Naive thymus-derived CD8-positive, alpha-beta T cell (primary cell): ENCODE results near the gene GGACT. TPM values are rescaled to one million over a fixed set of nuclear protein-coding genes. Genes with fewer than 3 reads are reported as not detected.

Experiments used
- ATAC-seq, 2 donors: fragments of 150-1000 bp; cut with Tn5 transposase in 1 of 2; sonication (Bioruptor Pico), chemical (Tn5 transposase) in 1 of 2; 1 replicate in 1 of 2; 2 replicates in 1 of 2; pipeline ENCODE4 v1.10.0; 2021; ENCODE audit warnings: mild to moderate bottlenecking in 2 of 2, moderate library complexity in 2 of 2
- POLR2A ChIA-PET: fragments of 350-600 bp; sonication (Branson Sonifier 250); formaldehyde crosslinking; loops from one replicate; lab custom pipeline; 2021; ENCODE audit warnings: antibody characterized with exemption; lab: Charles Lee
- DNase-seq, 10 donors: peaks; one replicate each; pipeline versions ENCODE4 v3.0.0 to v3.0.0-alpha.2; 2020 to 2022
- H3K27ac Mint-ChIP-seq, 10 donors: one replicate each; pipeline ENCODE4 v1.8.0; 2020 to 2022; ENCODE audit warnings: mild to moderate bottlenecking in 10 of 10, mixed read lengths in 10 of 10, moderate library complexity in 4 of 10, inconsistent platforms in 1 of 10
- H3K27me3 Mint-ChIP-seq, 5 donors: one replicate each; pipeline ENCODE4 v1.8.0; 2021 to 2022; ENCODE audit warnings: mixed read lengths in 5 of 5
- H3K36me3 Mint-ChIP-seq, 3 donors: one replicate each; pipeline ENCODE4 v1.8.0; 2020 to 2022; ENCODE audit warnings: mixed read lengths in 3 of 3, mild to moderate bottlenecking in 2 of 3, inconsistent platforms in 1 of 3
- H3K4me1 Mint-ChIP-seq, 4 donors: one replicate each; pipeline ENCODE4 v1.8.0; 2021 to 2022; ENCODE audit warnings: mixed read lengths in 4 of 4
- H3K4me3 Mint-ChIP-seq, 10 donors: one replicate each; pipeline ENCODE4 v1.8.0; 2020 to 2022; ENCODE audit warnings: mild to moderate bottlenecking in 10 of 10, mixed read lengths in 10 of 10, moderate library complexity in 6 of 10, inconsistent platforms in 1 of 10
- H3K9me3 Mint-ChIP-seq, 9 donors: one replicate each; pipeline ENCODE4 v1.8.0; 2020 to 2022; ENCODE audit warnings: mixed read lengths in 9 of 9, mild to moderate bottlenecking in 3 of 9, inconsistent platforms in 1 of 9, moderate library complexity in 1 of 9
- polyA plus RNA-seq, 3 donors: library from polyadenylated mRNA; unstranded; fragments of 300-500 nt; fragmentation: Illumina TruSeq; gene quantifications; one replicate each; pipeline ENCODE4 v1.2.3, GENCODE V29; 2021
- total RNA-seq, 8 experiments: library from RNA in 2 of 8; stranded (reverse) in 2 of 8; gene quantifications; one replicate each; pipeline ENCODE4 v1.2.3 and lab custom pipeline; 2021 to 2026

Gene GGACT
- total and polyA plus RNA-seq, 5 experiments from 2014 or later: 3.5 to 10.4 (median 5.3) TPM

DNA sequence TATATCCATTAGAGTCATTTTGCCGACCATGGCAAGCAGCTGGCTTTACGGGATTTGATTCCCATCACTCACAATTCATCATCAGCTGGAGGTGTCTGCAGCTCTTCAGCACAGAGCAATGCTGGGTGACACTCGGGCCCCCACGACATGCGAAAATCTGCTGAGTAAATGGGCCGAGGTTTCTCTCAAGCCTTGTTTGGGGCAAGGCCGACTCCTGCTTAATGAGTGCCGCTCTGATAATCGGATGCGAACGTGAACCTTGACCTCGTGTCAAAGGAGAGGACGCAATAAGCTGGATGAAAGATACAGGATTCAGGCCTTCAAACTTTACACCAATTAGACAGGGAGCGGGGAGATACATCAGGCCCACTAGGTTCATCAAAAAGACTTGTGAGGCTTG lies 65.2 kb downstream of the GGACT start:
- POLR2A ChIA-PET: no interaction called here
- H3K9me3 Mint-ChIP-seq: no peaks in the 10 kb centered on the region
- no peak overlapping the region for H3K4me3 Mint-ChIP-seq
- no peak overlapping the region for H3K27ac Mint-ChIP-seq
- DNase-seq (no peak), ATAC-seq (no peak)
- peaks cover 7 to 16% (median 11%) of the 10 kb centered on the region in 4 donors for H3K4me1 Mint-ChIP-seq
- peaks cover 0 to 7% (median 3%) of the 10 kb centered on the region in 3 donors for H3K36me3 Mint-ChIP-seq
- H3K27me3 Mint-ChIP-seq: no peaks in the 10 kb centered on the region

DNA sequence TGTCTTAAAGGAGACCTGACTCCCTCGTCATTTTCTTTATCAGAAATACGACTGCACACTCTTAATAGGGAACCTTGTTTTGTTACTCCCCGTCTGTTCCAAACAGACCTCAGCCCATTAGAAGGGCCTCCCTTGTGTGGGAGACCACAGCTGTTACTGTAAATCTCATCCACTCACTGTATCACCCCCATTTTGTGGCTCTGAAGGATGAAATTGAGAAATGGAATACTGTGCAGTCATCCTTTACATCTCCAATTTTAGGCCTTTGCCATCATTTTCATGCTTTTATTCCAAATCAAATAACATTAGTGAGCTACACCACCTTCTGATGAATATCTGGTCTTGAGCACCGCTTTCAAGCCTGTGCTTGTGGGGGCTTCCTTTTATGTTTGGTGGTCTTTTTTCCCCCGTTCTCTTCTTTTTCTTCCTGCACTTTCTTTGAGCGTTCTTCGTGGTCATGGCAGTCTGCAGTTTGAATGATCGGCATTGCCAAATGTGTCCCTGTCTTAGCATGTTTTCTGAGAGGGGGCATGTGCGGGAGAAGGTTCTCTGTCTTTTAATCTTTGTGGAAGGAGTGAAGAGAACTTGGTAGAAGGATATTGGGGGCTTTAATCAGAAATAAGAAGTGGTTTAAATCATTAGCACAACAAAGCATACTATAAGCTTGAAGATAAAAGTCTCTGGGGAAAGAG lies 65.8 kb downstream of the GGACT start:
- no peaks in the 10 kb centered on the region for H3K9me3 Mint-ChIP-seq
- H3K4me3 Mint-ChIP-seq: peak overlapping the region in 4 of 10 donors; percentile 28 to 75 (median 52)
- POLR2A ChIA-PET: interaction anchor here (1.0 kb wide), 1 partner anchor 864 kb away, joined by 3 read pairs; no protein-coding TSS in a partner anchor
- peaks cover 0 to 4% (median 3%) of the 10 kb centered on the region in 3 donors for H3K36me3 Mint-ChIP-seq
- ATAC-seq (no peak), DNase-seq (no peak)
- H3K4me1 Mint-ChIP-seq: peaks cover 7 to 20% (median 11%) of the 10 kb centered on the region in 4 donors
- no peak overlapping the region for H3K27ac Mint-ChIP-seq
- no peaks in the 10 kb centered on the region for H3K27me3 Mint-ChIP-seq

- POLR2A ChIA-PET: interaction anchor here (1.0 kb wide), 1 partner anchor 864 kb away, joined by 3 read pairs; no protein-coding TSS in a partner anchor
- peaks cover 0 to 3% (median 0%) of the 10 kb centered on the region in 3 donors for H3K36me3 Mint-ChIP-seq
- H3K27ac Mint-ChIP-seq: peak overlapping the region in 6 of 10 donors; percentile 3 to 73 (median 37)
- peak; percentile 66 to 68 for ATAC-seq
- peak in 2 of 10 donors; percentile 15 to 17 for DNase-seq
- H3K4me1 Mint-ChIP-seq: peaks cover 7 to 22% (median 11%) of the 10 kb centered on the region in 4 donors
- H3K27me3 Mint-ChIP-seq: no peaks in the 10 kb centered on the region
- no peaks in the 10 kb centered on the region for H3K9me3 Mint-ChIP-seq
- peak overlapping the region; percentile 64 to 81 (median 73) for H3K4me3 Mint-ChIP-seq
These were observed 66.6 kb downstream of the GGACT start for GRCh38 chr13:100521851-100522617.

- peak in 1 of 2 donors; percentile 18 for ATAC-seq
- peaks cover 0 to 3% (median 0%) of the 10 kb centered on the region in 3 donors for H3K36me3 Mint-ChIP-seq
- H3K4me3 Mint-ChIP-seq: peak overlapping the region; percentile 64 to 81 (median 73)
- H3K9me3 Mint-ChIP-seq: no peaks in the 10 kb centered on the region
- no peaks in the 10 kb centered on the region for H3K27me3 Mint-ChIP-seq
- DNase-seq: peak in 1 of 10 donors; percentile 6
- POLR2A ChIA-PET: no interaction called here
- H3K4me1 Mint-ChIP-seq: peaks cover 7 to 22% (median 11%) of the 10 kb centered on the region in 4 donors
- peak overlapping the region in 6 of 10 donors; percentile 3 to 73 (median 37) for H3K27ac Mint-ChIP-seq
These were observed 67.4 kb downstream of the GGACT start for GRCh38 chr13:100520936-100521850.

DNA sequence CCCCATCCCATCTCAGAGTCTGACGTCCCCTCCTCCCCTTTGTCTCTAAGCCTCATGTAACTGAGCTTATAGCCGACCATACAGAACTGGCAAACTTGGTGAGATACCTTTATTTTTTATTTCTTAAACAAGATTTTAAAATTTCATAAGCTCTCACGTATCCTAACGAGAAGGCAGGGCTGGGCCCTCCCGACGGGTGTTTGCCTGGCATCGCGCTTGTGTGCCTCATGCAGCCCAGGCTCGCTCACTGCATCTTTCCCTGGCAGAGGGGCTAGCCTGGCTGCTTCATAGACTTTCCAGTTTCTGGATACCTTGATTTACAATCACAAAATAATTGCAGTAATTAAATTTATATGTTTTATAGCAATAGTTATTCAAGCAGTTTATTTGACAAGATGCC lies 69.0 kb downstream of the GGACT start:
- no peak for DNase-seq
- POLR2A ChIA-PET: no interaction called here
- Mint-ChIP-seq H3K36me3 (no peaks in the 10 kb centered on the region), H3K4me1 (peaks cover 6 to 25% (median 14%) of the 10 kb centered on the region in 4 donors), H3K4me3 (no peak overlapping the region), H3K9me3 (no peaks in the 10 kb centered on the region), H3K27ac (no peak overlapping the region), H3K27me3 (no peaks in the 10 kb centered on the region)
- no peak for ATAC-seq

- Mint-ChIP-seq H3K36me3 (no peaks in the 10 kb centered on the region), H3K4me1 (peaks cover 8 to 30% (median 18%) of the 10 kb centered on the region in 4 donors), H3K27ac (no peak overlapping the region), H3K4me3 (no peak overlapping the region), H3K27me3 (no peaks in the 10 kb centered on the region), H3K9me3 (no peaks in the 10 kb centered on the region)
- DNase-seq: no peak
- no peak for ATAC-seq
- POLR2A ChIA-PET: no interaction called here
These were observed 70.1 kb downstream of the GGACT start for GRCh38 chr13:100518394-100519062.

GRCh38 chr13:100517728-100518127 lies 70.9 kb downstream of the GGACT start:
- H3K27me3 Mint-ChIP-seq: no peaks in the 10 kb centered on the region
- H3K4me1 Mint-ChIP-seq: peaks cover 7 to 30% (median 16%) of the 10 kb centered on the region in 4 donors
- H3K27ac Mint-ChIP-seq: no peak overlapping the region
- POLR2A ChIA-PET: no interaction called here
- no peak overlapping the region for H3K4me3 Mint-ChIP-seq
- H3K9me3 Mint-ChIP-seq: no peaks in the 10 kb centered on the region
- ATAC-seq: no peak
- no peak for DNase-seq
- H3K36me3 Mint-ChIP-seq: no peaks in the 10 kb centered on the region

DNA sequence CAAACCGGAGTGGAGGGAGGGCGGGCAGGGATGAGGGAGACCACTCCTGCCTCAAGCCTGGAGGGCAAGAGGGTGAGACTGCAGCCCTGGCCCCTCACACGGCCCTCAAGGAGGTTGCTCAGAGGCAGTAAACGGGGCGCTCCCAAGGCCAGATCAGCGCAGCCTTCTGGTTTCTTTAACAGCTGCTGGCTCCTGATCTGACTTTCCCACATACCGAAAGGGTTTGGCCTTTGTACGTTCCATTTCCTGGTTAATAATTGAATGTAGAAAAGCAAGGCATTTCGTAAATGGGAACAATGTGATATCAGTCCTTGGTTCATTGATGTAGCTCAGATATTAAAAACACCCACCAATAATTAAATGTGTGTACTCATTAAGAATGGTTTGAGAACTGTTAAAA lies 71.5 kb downstream of the GGACT start:
- no peak for ATAC-seq
- H3K27ac Mint-ChIP-seq: no peak overlapping the region
- H3K9me3 Mint-ChIP-seq: no peaks in the 10 kb centered on the region
- no peak for DNase-seq
- no peaks in the 10 kb centered on the region for H3K27me3 Mint-ChIP-seq
- H3K36me3 Mint-ChIP-seq: no peaks in the 10 kb centered on the region
- H3K4me3 Mint-ChIP-seq: no peak overlapping the region
- peaks cover 5 to 24% (median 11%) of the 10 kb centered on the region in 4 donors for H3K4me1 Mint-ChIP-seq
- POLR2A ChIA-PET: interaction anchor here (0.6 kb wide), 1 partner anchor 174 kb away, joined by 3 read pairs; no protein-coding TSS in a partner anchor

DNA sequence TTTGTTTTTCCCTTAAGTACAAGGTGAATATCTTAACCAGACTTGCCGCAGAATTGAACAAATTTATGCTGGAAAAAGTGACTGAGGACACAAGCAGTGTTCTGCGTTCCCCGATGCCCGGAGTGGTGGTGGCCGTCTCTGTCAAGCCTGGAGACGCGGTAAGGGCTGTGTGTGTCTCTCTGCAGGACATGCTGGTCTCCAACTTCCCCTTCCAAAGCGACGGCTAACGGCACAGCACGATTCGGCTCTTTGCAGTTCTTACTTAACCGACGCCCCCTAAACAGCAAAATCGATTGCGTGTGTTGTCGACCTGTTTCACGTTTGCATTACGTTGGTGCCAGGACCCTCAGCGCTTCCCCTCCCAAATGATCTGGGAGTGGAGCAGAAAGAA lies 73.2 kb downstream of the GGACT start:
- no peak for DNase-seq
- Mint-ChIP-seq H3K4me3 (no peak overlapping the region), H3K27ac (no peak overlapping the region), H3K4me1 (peaks cover 3 to 15% (median 7%) of the 10 kb centered on the region in 4 donors), H3K36me3 (no peaks in the 10 kb centered on the region), H3K27me3 (no peaks in the 10 kb centered on the region), H3K9me3 (no peaks in the 10 kb centered on the region)
- ATAC-seq: no peak
- POLR2A ChIA-PET: interaction anchor here (1.3 to 2.2 kb wide), 2 partner anchors 857 to 859 kb away, joined by 5 to 11 read pairs; no protein-coding TSS in a partner anchor

GRCh38 chr13:100514788-100515409 lies 73.7 kb downstream of the GGACT start:
- POLR2A ChIA-PET: interaction anchor here (1.3 to 2.2 kb wide), 2 partner anchors 856 to 858 kb away, joined by 5 to 11 read pairs; no protein-coding TSS in a partner anchor

More at GRCh38 chr13:100514788-100515409, 73.7 kb downstream of the GGACT start:
- H3K36me3 Mint-ChIP-seq: no peaks in the 10 kb centered on the region
- peaks cover 3 to 15% (median 7%) of the 10 kb centered on the region in 4 donors for H3K4me1 Mint-ChIP-seq
- H3K27ac Mint-ChIP-seq: peak overlapping the region in 2 of 10 donors; percentile 40 to 60
- peak overlapping the region in 1 of 10 donors; percentile 28 for H3K4me3 Mint-ChIP-seq
- ATAC-seq (peak; percentile 95 to 97), DNase-seq (peak; percentile 51 to 84 (median 67))
- H3K9me3 Mint-ChIP-seq: no peaks in the 10 kb centered on the region
- no peaks in the 10 kb centered on the region for H3K27me3 Mint-ChIP-seq
